Stimulated activated CD4-positive, alpha-beta T cell treated with anti-CD3 and anti-CD28 coated beads, Interleukin-12 subunit alpha, Interleukin-12 subunit beta, amount 100 ng/mL, for 48 hours (primary cell): ENCODE data around the gene RAP1GAP.
A peak's percentile ranks its signal among the peaks of the same experiment; 100 is the strongest.
"Not testable (repeated sequence)": the region's sequence is repeated elsewhere in the genome, so short reads cannot be mapped to it uniquely, and the experiment has no call there.

ENCODE experiments used
- DNase-seq, 3 donors: peaks; one replicate each; pipeline ENCODE4 v3.0.0-alpha.2; 2020; ENCODE audit warnings: low read depth in 2 of 3, low spot score in 1 of 3

Gene RAP1GAP

DNA sequence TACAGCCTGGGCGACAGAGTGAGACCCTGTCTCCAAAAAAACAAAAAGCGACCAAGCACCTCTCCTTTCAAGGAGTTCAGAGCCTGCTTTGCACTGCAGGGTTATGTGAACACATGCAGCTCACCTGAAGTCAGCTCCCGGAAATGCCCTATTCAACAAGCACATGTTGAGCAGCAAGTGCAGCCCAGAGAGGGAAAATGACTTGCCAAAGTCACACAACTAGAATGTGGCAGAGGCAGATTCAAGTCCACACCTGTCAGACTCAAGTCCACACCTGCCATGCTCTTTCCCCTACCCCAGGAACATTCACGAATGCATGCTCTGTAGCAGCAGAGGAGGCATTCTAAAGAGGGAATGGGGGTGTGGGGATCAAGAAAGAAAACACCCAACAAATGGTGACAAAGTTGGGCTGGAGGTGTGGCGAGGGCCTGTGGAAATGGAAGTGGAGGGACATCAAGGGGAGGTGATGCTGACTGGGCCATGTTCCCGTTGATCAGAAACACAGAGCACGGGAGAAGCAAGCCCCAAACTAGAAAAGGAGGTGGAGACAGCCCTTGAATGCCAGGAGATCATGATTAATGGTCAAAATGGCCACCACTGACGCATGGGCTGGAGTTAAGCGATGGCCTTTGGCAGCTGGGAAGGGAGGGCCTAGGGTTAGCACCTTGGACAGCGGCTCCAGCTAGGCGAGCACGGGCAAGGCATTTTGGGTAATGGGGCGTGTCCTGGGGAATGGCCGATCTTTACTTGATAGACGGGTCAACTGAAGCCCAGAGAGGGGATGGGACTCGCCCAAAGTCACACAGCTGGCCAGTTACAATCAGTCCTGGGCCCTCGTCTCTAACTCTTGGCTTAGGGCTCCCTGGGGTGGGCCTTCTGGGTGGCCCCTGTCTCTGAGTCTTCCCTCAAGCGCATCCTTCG, 21.5 kb downstream of the RAP1GAP start:
- DNase-seq, result peak; percentile 26 to 31 (median 29)

DNA sequence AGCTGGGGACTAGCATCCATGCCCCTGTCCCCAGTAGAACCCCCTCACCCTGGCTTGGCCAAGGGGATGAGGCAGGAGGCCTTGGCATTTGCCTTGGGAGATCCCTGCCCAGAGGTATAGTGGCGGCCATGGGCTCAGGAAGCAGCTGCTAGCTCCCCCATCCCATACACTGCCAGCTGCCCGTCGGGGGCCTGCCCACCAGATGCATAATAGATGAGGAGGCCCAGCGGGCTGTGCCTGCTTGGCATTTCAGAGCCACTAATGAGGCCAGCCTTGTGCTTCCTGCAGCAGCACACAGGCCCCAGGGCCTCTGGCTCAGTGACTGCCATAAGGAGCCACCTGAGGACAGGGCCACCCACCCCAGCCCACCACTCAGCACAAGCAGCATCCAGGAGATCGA, 23.6 kb downstream of the RAP1GAP start:
- no peak for DNase-seq

DNA sequence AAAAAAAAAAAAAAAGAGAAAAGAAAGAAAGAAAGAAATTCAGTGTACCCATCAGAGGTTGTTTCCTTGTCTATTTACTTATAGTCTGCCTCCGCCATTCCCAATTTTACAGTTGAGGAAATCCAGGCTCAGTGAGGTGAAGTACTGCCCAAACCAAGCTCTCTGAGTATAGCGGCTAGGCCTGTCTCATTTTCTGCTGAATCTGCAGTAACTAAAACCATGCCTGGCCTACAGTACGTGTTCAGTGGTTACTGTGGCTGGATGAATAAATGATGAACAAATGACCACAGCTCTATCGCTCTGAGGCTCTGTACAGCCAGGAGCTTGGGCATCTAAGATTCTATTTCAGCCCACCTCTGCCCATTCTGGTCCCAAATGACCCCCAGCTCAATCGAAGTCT, 24.3 kb downstream of the RAP1GAP start:
- DNase-seq, result no peak

DNA sequence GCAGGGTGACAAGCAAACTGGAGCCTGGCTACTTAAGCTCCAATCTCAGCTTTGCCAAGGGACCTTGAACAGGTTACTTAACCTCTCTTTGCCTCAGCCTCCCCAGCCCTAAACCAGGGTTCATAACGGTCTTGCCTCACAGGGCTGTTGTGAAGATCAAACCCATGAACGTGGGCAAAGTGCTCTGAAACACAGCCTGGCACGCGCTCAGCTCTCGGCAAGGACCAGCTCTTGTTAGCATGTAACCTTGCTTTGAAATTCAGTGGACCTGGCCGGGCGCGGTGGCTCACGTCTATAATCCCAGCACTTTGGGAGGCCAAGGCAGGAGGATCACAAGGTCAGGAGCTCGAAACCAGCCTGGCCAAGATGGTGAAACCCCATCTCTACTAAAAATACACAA, 24.8 kb downstream of the RAP1GAP start:
- DNase-seq, result no peak

DNA sequence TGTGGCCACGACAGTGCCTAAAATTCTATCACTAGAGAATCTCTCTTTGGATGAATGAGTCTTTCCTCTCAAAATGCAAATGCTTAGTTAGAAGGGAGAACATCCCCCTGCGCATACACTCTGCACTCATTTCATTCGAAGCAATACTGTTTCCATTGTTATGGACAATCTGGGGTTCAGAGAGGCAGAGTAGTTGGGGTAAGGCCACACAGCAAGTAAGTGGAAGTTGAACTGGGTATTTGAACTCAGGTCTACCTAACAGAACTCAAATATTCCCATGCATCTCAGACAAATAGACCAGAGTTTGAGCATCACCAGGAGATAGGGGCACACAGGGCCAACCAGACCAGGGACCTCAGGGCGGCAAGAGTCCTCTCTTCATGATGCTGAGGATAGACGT, 25.5 kb downstream of the RAP1GAP start:
- no peak for DNase-seq

DNA sequence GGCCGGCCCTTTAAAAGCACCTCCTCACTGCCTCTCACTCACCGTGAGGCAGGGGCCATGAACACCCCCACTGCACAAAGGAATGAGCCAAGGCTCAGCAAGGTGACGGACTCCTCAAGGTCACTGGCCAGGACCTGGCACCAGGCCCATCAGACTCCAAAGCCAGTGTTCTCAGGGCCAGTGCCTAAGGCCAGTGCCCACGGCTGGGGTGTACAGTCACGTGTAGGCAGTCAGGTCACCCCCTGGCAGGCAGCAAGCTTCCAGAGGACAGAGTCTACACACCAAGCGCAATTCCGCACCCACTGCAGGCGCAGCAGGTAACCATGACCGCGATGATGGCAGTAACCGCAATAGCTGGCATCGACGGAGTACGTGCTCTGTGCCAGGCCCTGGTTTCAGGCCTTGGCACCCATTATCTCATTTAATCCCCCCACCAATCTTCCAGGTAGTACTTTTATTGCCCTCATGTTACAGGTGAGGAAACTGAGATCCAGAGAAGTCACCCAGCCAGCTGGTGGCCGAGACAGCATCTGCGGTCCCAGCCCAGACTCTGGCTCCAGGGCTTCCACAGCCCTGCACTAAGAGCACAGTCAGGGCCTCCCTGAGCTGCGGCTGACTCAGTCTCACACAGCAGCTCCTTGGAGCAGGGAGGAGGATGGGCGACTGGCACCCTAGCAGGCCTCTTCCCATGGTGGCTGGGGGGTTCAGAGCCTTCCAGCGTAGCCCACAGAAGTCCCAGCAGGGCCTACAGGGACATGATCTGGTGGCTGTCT, 27.0 kb downstream of the RAP1GAP start:
- no peak for DNase-seq

DNA sequence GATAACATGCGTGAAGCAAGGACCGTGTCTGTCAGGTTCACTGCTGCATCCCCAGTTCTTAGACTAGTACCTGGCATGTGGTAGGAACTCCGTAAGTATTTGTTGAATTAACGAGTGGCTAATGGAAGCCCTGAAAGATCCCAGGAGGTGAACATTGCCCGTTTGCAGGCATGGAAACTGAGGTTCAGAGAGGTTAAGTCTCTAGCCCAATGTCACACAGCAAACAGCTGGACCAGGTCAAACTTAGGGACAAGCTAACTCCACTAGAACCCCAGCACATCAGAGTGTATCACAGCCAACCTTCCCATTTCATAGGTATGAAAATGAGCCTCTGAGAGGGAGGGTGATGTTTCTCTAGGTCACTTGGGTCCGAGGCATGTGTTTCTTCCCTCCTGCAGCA, 27.6 kb downstream of the RAP1GAP start:
- no peak for DNase-seq

DNA sequence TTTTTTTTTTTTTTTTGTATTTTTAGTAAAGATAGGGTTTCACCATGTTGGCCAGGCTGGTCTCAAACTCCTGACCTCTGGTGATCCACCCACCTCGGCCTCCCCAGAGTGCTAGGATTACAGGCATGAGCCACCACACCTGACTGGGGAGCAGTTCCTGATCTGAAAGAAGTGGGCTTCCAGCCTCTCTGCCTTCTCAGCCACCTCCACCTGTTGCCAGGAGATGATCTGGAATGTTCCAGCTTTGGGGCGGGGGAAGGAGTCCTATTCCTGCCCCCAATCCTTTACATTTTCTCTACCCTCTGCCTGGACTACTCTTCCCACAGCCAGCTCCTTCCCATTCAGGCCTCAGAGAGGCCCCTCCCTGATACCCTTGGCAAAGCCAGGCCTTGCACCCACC, 28.1 kb downstream of the RAP1GAP start:
- no peak for DNase-seq

DNA sequence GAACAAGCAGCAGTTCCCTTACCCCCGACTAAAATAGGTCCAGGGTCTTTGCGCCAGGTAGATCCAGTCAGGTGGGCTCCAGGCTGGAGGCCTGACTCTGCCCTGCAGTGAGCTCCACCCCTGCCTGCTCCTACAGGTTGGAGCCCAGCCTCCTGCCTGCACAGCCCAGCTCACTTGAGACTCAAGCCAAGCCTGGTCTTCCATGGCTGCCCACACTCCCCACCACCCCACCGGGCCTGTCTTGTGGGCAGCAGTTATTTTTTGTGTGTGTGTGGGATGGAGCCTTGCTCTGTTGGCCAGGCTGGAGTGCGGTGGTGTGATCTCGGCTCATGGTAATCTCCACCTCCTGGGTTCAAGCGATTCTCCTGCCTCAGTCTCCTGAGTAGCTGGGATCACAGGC, 28.5 kb downstream of the RAP1GAP start:
- DNase-seq, result no peak

DNA sequence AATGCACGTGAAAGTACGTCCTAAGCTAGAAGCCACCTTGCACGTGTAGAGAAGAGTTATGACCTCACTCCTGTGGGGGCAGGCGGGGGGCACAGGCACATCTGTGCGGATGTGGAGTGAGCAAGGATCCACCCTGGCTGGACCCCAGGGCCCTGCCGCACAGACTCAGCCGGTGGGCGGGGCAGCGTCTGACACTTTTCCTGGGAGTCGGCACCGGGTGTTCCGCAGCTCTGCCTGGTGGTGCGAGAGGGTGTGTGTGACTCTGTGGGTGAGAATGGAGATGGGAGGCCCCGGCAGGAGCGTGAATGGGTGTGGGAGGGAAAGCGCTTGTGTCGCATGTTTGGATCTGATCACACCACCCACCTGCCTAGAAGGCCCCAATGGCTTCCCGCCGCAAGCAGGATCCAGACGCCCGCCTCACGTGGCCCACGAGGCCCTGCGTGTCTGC, 29.5 kb downstream of the RAP1GAP start:
- DNase-seq, result no peak

DNA sequence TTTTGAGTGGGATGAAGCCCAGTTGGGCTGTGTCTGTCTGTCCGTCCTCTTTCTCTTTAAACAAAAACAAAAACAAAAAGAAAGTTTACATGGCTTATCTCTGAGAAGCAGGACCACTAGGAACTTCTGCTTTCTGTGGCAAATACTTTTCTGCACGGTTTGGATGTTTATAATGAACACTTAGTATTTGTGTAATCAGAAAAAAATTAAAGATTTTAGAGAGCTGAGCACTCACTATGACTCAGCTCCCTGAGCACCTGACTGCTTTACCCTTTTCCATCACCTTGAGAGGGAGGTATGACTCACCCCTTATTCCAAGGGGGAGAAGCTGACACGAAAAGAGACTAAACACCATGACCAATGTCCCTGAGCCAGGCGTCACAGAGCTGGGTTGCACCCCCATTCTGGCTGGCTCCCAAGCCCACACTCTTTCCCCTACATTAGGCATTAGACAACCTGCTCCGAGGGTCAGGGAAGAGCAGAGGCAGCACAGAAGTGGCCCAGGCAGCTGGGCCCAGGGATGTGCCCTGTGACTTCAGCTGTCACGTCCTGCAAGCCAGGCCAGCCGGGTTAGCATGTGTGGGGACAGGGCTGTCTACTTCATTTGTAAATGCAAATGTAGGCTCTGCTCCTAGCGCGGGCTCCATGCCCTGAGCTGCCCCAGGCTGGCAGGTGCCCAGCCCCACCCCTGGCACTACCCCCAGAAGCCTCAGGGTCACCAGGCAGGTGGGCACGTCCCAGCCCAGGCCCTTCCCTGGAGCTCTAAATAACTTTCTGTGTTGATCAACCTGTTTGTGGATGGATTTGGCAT, 30.4 kb downstream of the RAP1GAP start:
- no peak for DNase-seq

DNA sequence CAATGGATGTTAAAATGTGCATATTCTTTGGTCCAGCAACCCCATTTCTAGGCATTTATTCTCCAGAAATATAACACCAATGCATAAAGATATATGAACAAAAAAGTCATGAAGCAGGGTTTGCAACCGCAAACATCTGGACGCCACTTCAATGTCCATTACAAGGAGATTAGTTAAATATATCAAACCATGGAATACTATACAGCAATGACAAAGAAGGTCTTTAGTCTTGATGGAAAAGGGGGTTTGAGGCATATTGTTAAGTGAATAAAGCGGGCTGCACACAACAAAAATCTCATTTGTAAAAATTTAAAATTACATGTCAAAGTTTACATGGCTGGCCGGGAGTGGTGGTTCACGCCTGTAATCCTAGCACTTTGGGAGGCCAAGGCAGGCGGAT, 31.6 kb downstream of the RAP1GAP start:
- DNase-seq, result no peak

DNA sequence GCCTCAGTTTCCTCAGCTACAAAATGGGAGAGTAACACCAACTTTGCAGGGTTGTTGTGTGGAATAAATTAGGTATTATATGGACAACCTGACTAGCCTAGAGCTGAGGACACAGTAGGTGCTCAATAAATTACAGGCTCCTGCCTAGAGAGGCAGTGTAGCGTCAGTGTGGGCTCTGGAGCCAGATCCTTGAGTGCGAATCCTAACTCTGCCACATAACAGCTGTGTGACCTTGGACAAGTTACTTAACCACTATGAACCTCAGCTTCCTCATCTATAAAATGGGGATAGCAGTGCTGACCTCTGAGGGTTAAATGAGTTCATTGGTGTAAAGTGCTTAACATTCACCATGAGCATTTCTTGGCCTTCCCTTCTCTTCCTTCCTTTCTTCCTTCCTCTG, 33.1 kb downstream of the RAP1GAP start:
- no peak for DNase-seq

DNA sequence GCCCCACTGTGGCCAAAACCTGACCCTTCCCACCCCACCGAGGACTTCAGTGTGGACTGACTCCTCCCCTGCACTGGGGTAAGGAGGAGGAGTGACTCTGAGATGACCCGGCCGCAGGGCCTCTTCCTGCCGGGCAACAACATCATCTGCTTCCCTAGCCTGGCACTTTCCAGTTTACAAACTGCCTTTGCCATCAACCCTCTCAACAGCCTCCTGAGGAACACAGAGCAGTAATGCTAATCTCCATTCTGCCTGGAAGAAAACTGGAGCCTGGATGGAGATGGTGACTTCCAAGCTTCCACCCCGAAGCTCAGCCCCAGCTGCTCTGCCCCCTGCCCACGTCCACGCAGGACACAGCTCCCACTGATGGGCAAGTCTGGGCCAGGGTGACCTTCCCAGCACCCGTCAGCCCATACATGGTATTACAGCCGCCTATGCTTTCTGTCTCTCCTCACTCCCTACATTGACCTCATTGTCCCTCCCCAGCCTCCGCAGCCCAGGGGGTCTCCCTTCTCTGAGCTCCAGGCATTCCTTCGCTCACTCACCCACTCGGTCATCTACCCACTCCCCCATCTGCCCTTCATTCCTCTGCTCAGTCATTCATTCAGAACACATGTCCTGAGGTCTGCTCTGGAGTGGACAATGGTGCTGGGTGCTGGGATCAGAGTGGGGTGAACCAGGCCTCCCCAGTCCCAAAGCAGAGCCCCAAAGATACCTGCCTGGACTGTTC, 34.2 kb downstream of the RAP1GAP start:
- no peak for DNase-seq

DNA sequence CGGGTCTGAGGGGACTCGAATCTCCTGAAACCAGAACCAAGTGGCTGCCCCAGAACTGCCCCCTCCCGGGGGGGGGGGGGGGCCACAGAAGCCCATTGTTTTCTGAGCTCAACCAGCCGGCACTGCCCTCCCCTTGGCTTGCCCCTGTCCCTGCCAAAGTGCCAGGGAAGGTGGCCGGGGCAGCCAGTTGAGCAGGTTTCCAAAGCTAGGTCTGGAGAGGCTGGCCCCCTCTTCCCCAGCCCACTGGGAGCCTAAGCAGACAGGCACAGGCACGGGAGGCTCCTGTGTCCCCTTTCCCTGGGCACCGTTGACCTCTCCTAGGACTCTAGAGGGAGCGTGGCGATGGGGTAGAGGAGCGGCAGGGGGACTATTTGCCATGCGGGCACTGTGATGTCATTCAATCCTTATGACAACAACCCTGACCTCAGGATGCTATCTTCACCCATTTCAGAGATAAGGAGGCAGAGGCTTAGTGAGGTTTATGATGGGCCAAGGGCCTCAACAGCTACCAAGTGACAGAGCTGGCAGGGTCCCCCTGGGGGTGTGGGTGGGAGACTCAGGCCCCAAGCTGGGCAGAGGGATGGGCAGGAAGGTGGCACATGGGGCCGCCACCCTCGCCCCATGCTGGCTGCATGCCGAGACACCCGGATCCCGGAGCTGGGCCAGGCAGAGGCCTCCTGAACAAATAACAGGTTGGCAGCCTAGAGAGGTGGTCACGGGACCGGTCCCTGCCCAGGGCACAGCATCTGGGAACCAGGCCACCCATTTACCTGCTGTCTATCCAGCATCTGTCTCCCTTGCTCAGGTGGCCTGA, 35.0 kb downstream of the RAP1GAP start:
- no peak for DNase-seq

DNA sequence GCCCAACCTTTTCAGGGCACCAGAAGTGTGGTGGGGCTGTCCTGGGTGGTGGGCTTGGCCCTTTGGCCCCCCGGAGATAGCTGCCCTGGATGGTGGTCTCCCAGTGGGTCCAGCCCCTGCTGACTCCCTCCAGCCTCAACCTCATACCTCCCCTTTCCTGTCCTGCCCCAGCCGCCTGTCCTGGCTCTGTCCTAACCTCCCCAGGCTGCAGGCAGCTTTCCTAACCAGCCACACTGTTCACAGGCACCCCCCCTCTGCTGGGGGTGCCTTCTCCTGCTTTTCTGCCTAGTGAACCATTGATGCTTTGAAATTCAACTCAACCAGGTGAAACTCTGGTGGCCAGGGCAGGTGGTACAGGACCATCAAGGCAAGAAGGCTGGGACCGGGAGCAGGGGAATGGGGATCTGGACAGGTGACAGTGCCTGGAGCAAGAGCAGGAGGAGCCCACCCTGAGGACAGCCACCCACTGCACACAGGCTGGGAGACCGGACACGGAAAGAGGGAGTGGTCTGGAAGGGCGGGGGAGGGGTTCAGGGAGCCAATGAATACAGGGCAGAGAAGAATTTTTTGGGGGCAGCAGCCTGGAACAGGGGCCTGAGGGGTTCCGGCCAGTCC, 35.9 kb downstream of the RAP1GAP start:
- DNase-seq, result no peak

DNA sequence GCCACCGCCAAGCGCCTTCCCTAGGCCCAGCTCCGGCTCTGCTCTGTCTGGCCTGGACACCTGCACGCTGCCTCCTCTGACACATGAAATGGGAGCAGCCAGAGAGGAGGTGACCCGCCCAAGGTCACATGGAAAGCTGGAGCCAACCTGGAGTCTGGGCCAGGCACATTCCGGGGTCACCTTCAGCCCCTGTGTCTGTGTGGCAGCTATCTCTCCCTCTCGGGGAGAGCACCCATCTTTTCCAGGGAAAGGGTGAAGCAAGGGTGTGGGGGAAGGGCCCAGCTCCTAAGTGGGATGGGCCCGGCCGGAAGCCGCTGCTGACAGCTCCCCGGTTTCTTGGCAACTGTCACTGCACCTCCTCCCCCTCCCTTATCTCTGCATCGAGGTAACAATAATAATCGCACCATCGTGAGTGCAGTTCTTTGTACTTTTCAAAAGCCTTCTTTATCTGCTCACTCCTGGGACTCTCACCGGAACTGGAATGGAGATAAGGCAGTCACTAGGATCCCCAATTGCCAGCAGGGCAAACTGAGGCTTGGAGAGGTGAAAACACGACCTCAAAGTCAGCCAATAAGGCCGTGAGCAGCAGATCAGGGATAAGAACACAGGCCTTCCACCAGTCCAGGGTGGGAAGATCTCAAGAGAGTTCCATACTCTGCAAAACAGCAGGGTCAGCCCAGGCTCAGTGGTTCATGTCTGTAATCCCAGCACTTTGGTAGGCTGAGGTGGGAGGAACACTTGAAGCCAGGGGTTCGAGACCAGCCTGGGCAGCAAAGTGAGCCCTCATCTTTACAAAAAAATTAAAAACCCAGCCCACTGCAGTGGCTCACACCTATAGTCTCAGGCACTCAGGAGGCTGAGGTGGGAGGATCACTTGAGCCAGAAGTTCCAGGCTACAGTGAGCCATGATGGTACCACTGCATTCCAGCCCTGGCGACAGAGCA, 36.9 kb downstream of the RAP1GAP start:
- DNase-seq, result no peak

DNA sequence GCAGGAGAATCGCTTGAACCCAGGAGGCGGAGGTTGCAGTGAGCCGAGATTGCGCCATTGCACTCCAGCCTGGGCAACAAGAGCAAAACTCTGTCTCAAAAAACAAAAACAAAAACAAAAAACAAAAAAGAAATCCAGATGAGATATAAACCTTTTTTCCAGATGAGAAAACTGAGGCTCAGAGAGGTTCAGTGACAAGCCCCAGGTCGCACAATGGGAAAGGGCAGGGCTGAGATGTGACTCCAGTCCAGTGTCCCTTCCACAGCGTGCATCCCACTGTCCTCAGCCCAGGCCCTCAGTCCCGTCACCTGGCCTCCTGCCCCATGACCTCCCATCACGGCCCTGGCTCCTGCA, 37.6 kb downstream of the RAP1GAP start:
- not testable (repeated sequence) for DNase-seq
